CD4-positive, alpha-beta T cell treated with Interferon alpha-2 for 1 hour (primary cell): ENCODE measurements around the gene FBXO24.
"Not testable (repeated sequence)": the region's sequence is repeated elsewhere in the genome, so short reads cannot be mapped to it uniquely, and the experiment has no call there.

Source experiments
- DNase-seq, 2 donors: peaks; one replicate each; pipeline ENCODE4 v3.0.0-alpha.2; 2020 to 2022

FBXO24 gene

GRCh38 chr7:100561491-100562194 lies 24.5 kb upstream of the FBXO24 start:
- no peak for DNase-seq

GRCh38 chr7:100562195-100563099 lies 23.7 kb upstream of the FBXO24 start:
- no peak for DNase-seq

GRCh38 chr7:100563100-100563564 lies 23.0 kb upstream of the FBXO24 start:
- no peak for DNase-seq

- DNase-seq = peak; percentile 80 to 86
Measured at GRCh38 chr7:100563809-100564400, 22.2 kb upstream of the FBXO24 start.

- DNase-seq = not testable (repeated sequence)
Measured at GRCh38 chr7:100564405-100564804, 21.7 kb upstream of the FBXO24 start.

GRCh38 chr7:100565133-100565571 lies 21.0 kb upstream of the FBXO24 start:
- no peak for DNase-seq

GRCh38 chr7:100566018-100566531 lies 20.1 kb upstream of the FBXO24 start:
- DNase-seq = no peak

GRCh38 chr7:100567031-100567730 lies 18.9 kb upstream of the FBXO24 start:
- no peak for DNase-seq

- DNase-seq = no peak
Measured at GRCh38 chr7:100567751-100568175, 18.4 kb upstream of the FBXO24 start.

- no peak for DNase-seq
Measured at GRCh38 chr7:100568176-100568895, 17.8 kb upstream of the FBXO24 start.

GRCh38 chr7:100568896-100569844 lies 17.0 kb upstream of the FBXO24 start:
- DNase-seq = peak; percentile 40 to 61

GRCh38 chr7:100570954-100571828 lies 14.9 kb upstream of the FBXO24 start:
- no peak for DNase-seq

GRCh38 chr7:100571829-100572116 lies 14.4 kb upstream of the FBXO24 start:
- DNase-seq = no peak

- DNase-seq = no peak
Measured at GRCh38 chr7:100572281-100572948, 13.7 kb upstream of the FBXO24 start.

- no peak for DNase-seq
Measured at GRCh38 chr7:100572949-100573675, 13.0 kb upstream of the FBXO24 start.

GRCh38 chr7:100573691-100574361 lies 12.3 kb upstream of the FBXO24 start, which contains the start of gene SAP25:
Gene SAP25 (minus strand): TSS chr7:100573900. CDS start chr7:100573742, 158 bp downstream.
- DNase-seq = no peak

GRCh38 chr7:100574362-100575205 lies 11.5 kb upstream of the FBXO24 start:
- DNase-seq = no peak
